Prostate gland (tissue), 2 donors: ENCODE results near the gene MYO5B. TPM values are rescaled to one million over a fixed set of nuclear protein-coding genes. Genes with fewer than 3 reads are reported as not detected.

Experiments
- DNase-seq: peaks from one replicate; pipeline ENCODE4 v3.0.0-alpha.2; 2019; ENCODE audit warnings: low spot score
- H3K27ac ChIP-seq, 2 donors: fragments of 200-600 bp; sonication (generic); 2 replicates each; pipeline ENCODE4 v1.5.1; 2017 to 2019
- H3K27me3 ChIP-seq: fragments of 200-600 bp; sonication (generic); replicated peaks from 2 replicates; pipeline ENCODE4 v1.5.1; 2019; ENCODE audit not compliant: insufficient read depth
- H3K36me3 ChIP-seq, 2 donors: fragments of 200-600 bp; sonication (generic); 1 replicate in 1 of 2; 2 replicates in 1 of 2; pipeline versions ENCODE4 v1.5.1 to v1.8.1; 2017 to 2019
- H3K4me1 ChIP-seq: fragments of 200-600 bp; sonication (generic); replicated peaks from 2 replicates; pipeline ENCODE4 v1.5.1; 2019
- H3K4me3 ChIP-seq, 2 donors: fragments of 200-600 bp; sonication (generic); 2 replicates each; pipeline ENCODE4 v1.5.1; 2017 to 2019
- H3K9me3 ChIP-seq: fragments of 200-600 bp; sonication (generic); 2 replicates; pipeline ENCODE4 v1.5.1; 2017
- CTCF ChIP-seq, 4 experiments: fragments of 200-600 bp in 2 of 4; fragments of 450-650 bp in 2 of 4; sonication (generic) in 2 of 4; IDR thresholded peaks; 1 replicate in 3 of 4; 2 replicates in 1 of 4; pipeline ENCODE4 v1.5.1; 2016 to 2019; ENCODE audit warnings: antibody characterized with exemption in 4 of 4, mild to moderate bottlenecking in 2 of 4, moderate library complexity in 2 of 4
- POLR2A ChIP-seq: fragments of 450-650 bp; IDR thresholded peaks from one replicate; pipeline ENCODE4 v1.6.1; 2016; ENCODE audit warnings: antibody characterized with exemption, mild to moderate bottlenecking
- POLR2AphosphoS5 ChIP-seq: sonication (generic); formaldehyde crosslinking; IDR thresholded peaks from one replicate; pipeline ENCODE4 v1.6.1; 2017; ENCODE audit warnings: antibody characterized with exemption
- WGBS: methylation state at CpG from one replicate; pipeline ENCODE4 v1.1.5; 2018; 5-methylcytosine and 5-hydroxymethylcytosine counted together
- intact Hi-C: fragments of 100-400 bp; cut with DNase I; formaldehyde crosslinking; loops from one replicate; pipeline ENCODE4 v1.14.2; 2022
- total RNA-seq, 2 donors: library from RNA; depleted of rRNA; stranded (reverse); fragments of >200 nt; gene quantifications; one replicate each; pipeline ENCODE4 v1.1.0, GENCODE V29; 2016

MYO5B gene
- total RNA-seq, 2 donors from 2014 or later = 28.5 to 31.1 TPM

GRCh38 chr18:50119296-50119695 is 75.7 kb downstream of the MYO5B start:
- Histone ChIP-seq H3K9me3 (no peaks in the 10 kb centered on the region), H3K27me3 (no peaks in the 10 kb centered on the region), H3K4me1 (no peaks in the 10 kb centered on the region), H3K36me3 (no peaks in the 10 kb centered on the region), H3K4me3 (no peak overlapping the region), H3K27ac (no peak overlapping the region)
- intact Hi-C loops = no loop called here
- no peak for TF ChIP-seq POLR2AphosphoS5
- TF ChIP-seq POLR2A = no peak
- TF ChIP-seq CTCF (IDR thresholded peaks at IDR 0.05) = no peak
- no peak for DNase-seq
- 71% methylated on average over 5 of the region's 5 CpGs for WGBS

GRCh38 chr18:50117863-50118262 is 77.1 kb downstream of the MYO5B start:
- intact Hi-C loops = no loop called here
- Histone ChIP-seq H3K9me3 (no peaks in the 10 kb centered on the region), H3K27ac (no peak overlapping the region), H3K4me1 (no peaks in the 10 kb centered on the region), H3K27me3 (no peaks in the 10 kb centered on the region), H3K4me3 (no peak overlapping the region), H3K36me3 (no peaks in the 10 kb centered on the region)
- TF ChIP-seq CTCF (IDR thresholded peaks at IDR 0.05) (no peak), POLR2AphosphoS5 (no peak), POLR2A (no peak)
- 65% methylated on average over 3 of the region's 3 CpGs for WGBS
- DNase-seq = no peak

- no peak for DNase-seq
- intact Hi-C loops = no loop called here
- Histone ChIP-seq H3K27me3 (no peaks in the 10 kb centered on the region), H3K36me3 (no peaks in the 10 kb centered on the region), H3K27ac (no peak overlapping the region), H3K4me3 (no peak overlapping the region), H3K9me3 (no peaks in the 10 kb centered on the region), H3K4me1 (no peaks in the 10 kb centered on the region)
- TF ChIP-seq POLR2AphosphoS5 = no peak
- TF ChIP-seq CTCF (IDR thresholded peaks at IDR 0.05) = no peak
- no peak for TF ChIP-seq POLR2A
- 64% methylated on average over 2 of the region's 2 CpGs for WGBS
Observed at GRCh38 chr18:50115095-50115494, 79.9 kb downstream of the MYO5B start.

- intact Hi-C loops = no loop called here
- Histone ChIP-seq H3K4me1 (no peaks in the 10 kb centered on the region), H3K9me3 (no peaks in the 10 kb centered on the region), H3K4me3 (no peak overlapping the region), H3K27ac (no peak overlapping the region), H3K36me3 (no peaks in the 10 kb centered on the region), H3K27me3 (no peaks in the 10 kb centered on the region)
- 53% methylated on average over 6 of the region's 6 CpGs for WGBS
- DNase-seq = no peak
- TF ChIP-seq POLR2A (no peak), POLR2AphosphoS5 (no peak), CTCF (IDR thresholded peaks at IDR 0.05) (no peak)
Observed at GRCh38 chr18:50114448-50114847, 80.5 kb downstream of the MYO5B start.

- TF ChIP-seq POLR2AphosphoS5 (no peak), POLR2A (no peak), CTCF (IDR thresholded peaks at IDR 0.05) (no peak)
- Histone ChIP-seq H3K27me3 (no peaks in the 10 kb centered on the region), H3K4me3 (no peak overlapping the region), H3K4me1 (no peaks in the 10 kb centered on the region), H3K9me3 (no peaks in the 10 kb centered on the region), H3K36me3 (no peaks in the 10 kb centered on the region), H3K27ac (no peak overlapping the region)
- intact Hi-C loops = no loop called here
- DNase-seq = no peak
- WGBS = 30% methylated on average over 2 of the region's 2 CpGs
Observed at GRCh38 chr18:50113726-50114125, 81.2 kb downstream of the MYO5B start.
